IPS-20b (cell line): ENCODE measurements around the gene PLA2G2E.

Source experiments
- H3K27ac ChIP-seq: one replicate; pipeline ENCODE4 v1.5.1; 2013; ENCODE audit warnings: low read length
- H3K27me3 ChIP-seq: 2 replicates; pipeline ENCODE4 v1.6.1; 2013; ENCODE audit warnings: mild to moderate bottlenecking, low read length, inconsistent platforms; ENCODE audit not compliant: insufficient read depth
- H3K36me3 ChIP-seq: 2 replicates; pipeline ENCODE4 v1.6.1; 2013; ENCODE audit warnings: low read depth, mild to moderate bottlenecking, inconsistent platforms, low read length, moderate library complexity; ENCODE audit not compliant: insufficient read depth
- H3K4me1 ChIP-seq: 2 replicates; pipeline ENCODE4 v1.6.1; 2013; ENCODE audit warnings: mild to moderate bottlenecking, control low read depth, inconsistent platforms, low read length, moderate library complexity; ENCODE audit not compliant: insufficient read depth
- H3K4me3 ChIP-seq: 2 replicates; pipeline ENCODE4 v1.5.1; 2013; ENCODE audit warnings: mild to moderate bottlenecking, low read length, inconsistent platforms
- H3K9ac ChIP-seq: 2 replicates; pipeline ENCODE4 v1.6.1; 2013; ENCODE audit warnings: low read depth, mild to moderate bottlenecking, inconsistent platforms, low read length, moderate library complexity
- H3K9me3 ChIP-seq: 2 replicates; pipeline ENCODE4 v1.6.1; 2013; ENCODE audit warnings: mild to moderate bottlenecking, low read depth, low read length, inconsistent platforms; ENCODE audit not compliant: insufficient read depth

Gene PLA2G2E

GRCh38 chr1:19926296-19927129, 3.1 kb upstream of the PLA2G2E start:
- no peak overlapping the region for H3K27ac ChIP-seq
- no peak overlapping the region for H3K9ac ChIP-seq
- H3K4me1 ChIP-seq, result no peaks in the 10 kb centered on the region
- peaks cover 10% of the 10 kb centered on the region for H3K9me3 ChIP-seq
- no peak overlapping the region for H3K4me3 ChIP-seq
- H3K27me3 ChIP-seq, result no peaks in the 10 kb centered on the region
- no peaks in the 10 kb centered on the region for H3K36me3 ChIP-seq

DNA sequence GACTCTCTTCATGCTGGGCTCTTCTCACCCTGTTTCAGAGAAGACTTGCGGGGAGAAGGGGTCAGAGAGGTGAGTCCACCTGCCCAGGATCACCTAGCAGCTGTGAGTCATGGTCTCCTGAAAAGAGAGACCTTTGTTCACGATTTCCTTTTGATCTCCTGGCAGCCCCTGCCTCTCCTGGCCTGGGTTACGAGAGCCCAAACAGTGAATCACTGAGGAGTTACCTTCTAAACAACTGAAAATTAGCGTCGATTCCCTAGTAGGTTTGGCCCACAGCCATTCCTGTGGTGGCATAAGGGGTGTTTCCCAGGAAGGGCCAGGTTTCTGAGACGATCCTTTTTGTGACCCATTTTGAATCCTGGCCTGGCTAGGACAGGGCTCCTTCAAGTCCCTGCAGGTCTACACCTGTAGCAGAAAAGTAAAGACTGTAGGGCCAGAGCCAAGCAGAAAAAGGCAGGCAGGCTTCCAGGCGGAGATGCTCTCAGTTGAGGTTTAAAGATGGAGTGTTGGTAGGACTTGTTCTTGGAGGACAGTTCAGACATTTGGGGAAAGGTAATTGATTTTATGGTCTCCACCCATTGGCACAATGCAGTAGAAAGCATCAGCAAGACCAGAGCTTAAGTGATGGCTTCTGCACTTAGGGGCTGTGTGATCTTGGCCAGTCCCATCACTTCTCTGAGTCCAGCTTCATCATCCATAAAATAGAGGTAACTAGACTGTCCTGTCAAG, 2.1 kb upstream of the PLA2G2E start:
- Histone ChIP-seq H3K27me3 (no peaks in the 10 kb centered on the region), H3K9me3 (peaks cover under 1% of the 10 kb centered on the region; the same call in 1 of the 2 replicates), H3K9ac (no peak overlapping the region), H3K4me1 (no peaks in the 10 kb centered on the region), H3K27ac (no peak overlapping the region), H3K4me3 (no peak overlapping the region), H3K36me3 (no peaks in the 10 kb centered on the region)

DNA sequence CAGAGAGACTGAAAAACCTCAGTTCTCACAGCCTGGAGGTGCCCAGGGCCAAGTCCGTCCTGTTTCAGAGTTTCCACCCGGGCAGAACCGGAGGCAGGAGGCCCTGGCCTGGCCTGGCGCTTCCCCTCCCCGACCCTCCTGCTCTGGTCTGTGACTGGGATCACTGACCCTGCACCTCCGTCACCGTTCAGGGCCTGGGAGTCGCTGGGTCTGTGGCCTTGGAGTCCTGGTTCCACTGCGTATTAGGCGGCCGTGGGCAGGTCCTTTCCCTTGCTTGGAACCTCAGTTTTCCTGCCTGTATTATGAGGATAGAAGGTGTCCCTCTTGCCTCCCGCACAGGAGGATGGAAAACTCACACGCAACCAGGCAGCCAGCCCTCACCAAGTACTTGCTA, 533 bp upstream of the PLA2G2E start:
- H3K4me3 ChIP-seq, result no peak overlapping the region
- no peaks in the 10 kb centered on the region for H3K36me3 ChIP-seq
- no peaks in the 10 kb centered on the region; the same call in 1 of the 2 replicates for H3K9me3 ChIP-seq
- H3K27me3 ChIP-seq, result no peaks in the 10 kb centered on the region
- no peak overlapping the region for H3K9ac ChIP-seq
- no peak overlapping the region for H3K27ac ChIP-seq
- no peaks in the 10 kb centered on the region for H3K4me1 ChIP-seq

DNA sequence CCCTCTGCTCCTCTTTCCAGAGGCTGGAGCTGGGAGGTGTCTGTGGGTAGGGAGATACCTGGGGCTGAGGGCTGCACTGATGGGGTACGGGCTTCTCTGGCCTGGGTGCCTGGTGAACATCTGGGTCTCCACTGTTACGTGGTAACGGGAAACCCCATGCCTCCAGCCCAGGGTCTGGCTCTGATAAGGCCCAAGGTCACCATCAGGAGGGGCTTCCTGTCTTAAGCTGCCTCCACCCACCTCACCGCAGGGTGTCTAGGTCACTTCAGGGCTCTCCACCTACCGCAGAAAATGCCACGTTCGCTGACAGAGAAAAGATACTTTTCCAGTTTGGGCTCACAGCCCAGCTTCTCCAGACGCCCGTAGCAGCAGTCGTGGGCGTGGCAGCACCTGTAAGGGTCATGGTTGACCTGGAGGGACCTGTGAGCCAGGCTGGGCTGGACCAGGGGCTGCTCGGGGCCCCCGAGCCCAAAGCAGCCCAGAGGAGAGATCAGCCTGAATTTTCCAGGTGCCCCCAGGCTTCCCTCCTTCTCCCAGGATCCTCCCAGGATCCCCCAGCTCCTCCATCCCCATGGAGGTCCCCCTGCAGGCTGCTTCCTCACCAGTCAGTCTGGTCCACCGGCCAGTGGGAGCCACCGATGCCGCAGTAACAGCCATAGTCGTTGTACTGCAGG, 1.3 kb downstream of the PLA2G2E start:
- Histone ChIP-seq H3K9ac (no peak overlapping the region), H3K36me3 (no peaks in the 10 kb centered on the region), H3K27me3 (no peaks in the 10 kb centered on the region), H3K9me3 (no peaks in the 10 kb centered on the region), H3K4me1 (no peaks in the 10 kb centered on the region), H3K4me3 (no peak overlapping the region), H3K27ac (no peak overlapping the region)

- no peaks in the 10 kb centered on the region for H3K36me3 ChIP-seq
- no peak overlapping the region for H3K4me3 ChIP-seq
- no peaks in the 10 kb centered on the region for H3K27me3 ChIP-seq
- H3K9me3 ChIP-seq, result no peaks in the 10 kb centered on the region
- H3K9ac ChIP-seq, result no peak overlapping the region
- no peaks in the 10 kb centered on the region for H3K4me1 ChIP-seq
- H3K27ac ChIP-seq, result no peak overlapping the region
These were observed 2.1 kb downstream of the PLA2G2E start for GRCh38 chr1:19921310-19921709.

- Histone ChIP-seq H3K27ac (no peak overlapping the region), H3K9me3 (no peaks in the 10 kb centered on the region), H3K36me3 (no peaks in the 10 kb centered on the region), H3K9ac (no peak overlapping the region), H3K4me3 (no peak overlapping the region), H3K27me3 (no peaks in the 10 kb centered on the region), H3K4me1 (no peaks in the 10 kb centered on the region)
These were observed 3.2 kb downstream of the PLA2G2E start for GRCh38 chr1:19920132-19920710.

GRCh38 chr1:19918057-19918456, 5.4 kb downstream of the PLA2G2E start:
- Histone ChIP-seq H3K9ac (no peak overlapping the region), H3K4me3 (no peak overlapping the region), H3K27ac (no peak overlapping the region), H3K27me3 (no peaks in the 10 kb centered on the region), H3K4me1 (no peaks in the 10 kb centered on the region), H3K9me3 (no peaks in the 10 kb centered on the region), H3K36me3 (peaks cover 15% of the 10 kb centered on the region)

- no peak overlapping the region for H3K9ac ChIP-seq
- H3K4me3 ChIP-seq, result no peak overlapping the region
- H3K9me3 ChIP-seq, result no peaks in the 10 kb centered on the region
- no peaks in the 10 kb centered on the region for H3K4me1 ChIP-seq
- H3K27me3 ChIP-seq, result no peaks in the 10 kb centered on the region
- H3K27ac ChIP-seq, result no peak overlapping the region
- H3K36me3 ChIP-seq, result peaks cover 87% of the 10 kb centered on the region
These were observed 12.8 kb downstream of the PLA2G2E start for GRCh38 chr1:19910650-19911049.

DNA sequence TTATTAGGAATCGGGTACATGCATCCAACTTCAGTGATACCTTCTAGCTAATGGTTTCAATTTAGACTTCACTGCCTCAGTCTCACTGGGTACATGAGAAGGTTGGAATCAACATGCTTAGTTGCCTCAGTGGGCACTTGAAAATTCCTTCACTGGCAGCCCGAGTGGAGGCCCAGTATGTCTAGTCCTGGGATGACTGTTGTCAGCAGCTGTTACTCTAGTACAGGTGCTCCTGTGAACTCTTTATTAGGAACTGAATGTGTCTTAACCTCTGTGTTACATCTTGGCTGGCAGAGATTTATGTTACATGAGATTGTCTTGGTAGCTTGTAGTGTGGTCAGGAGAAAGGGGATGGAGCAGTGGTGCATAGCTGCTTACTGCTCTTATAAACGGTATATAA, 13.4 kb downstream of the PLA2G2E start:
- Histone ChIP-seq H3K4me3 (no peak overlapping the region), H3K27me3 (no peaks in the 10 kb centered on the region), H3K4me1 (no peaks in the 10 kb centered on the region), H3K27ac (no peak overlapping the region), H3K9me3 (no peaks in the 10 kb centered on the region), H3K36me3 (peaks cover 93% of the 10 kb centered on the region), H3K9ac (no peak overlapping the region)

DNA sequence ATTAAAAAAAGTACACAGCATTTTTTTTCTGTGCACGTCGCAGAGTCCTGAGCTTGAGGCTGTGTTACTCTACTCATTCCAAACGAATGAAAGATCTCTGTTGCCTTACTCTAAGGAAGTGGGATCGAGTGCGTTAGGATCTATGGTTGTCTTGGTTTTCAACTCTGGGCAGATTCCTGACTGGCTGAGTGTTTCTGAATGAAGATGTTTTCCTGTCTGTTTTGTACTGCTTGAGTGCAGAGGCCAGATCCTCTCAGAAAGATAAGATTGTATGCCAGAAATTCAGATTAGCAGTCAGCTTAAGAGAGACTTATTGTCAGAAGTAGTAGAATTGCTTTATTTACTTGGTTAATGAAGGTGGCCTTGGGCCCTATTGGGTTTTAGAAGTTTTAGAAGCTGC, 14.0 kb downstream of the PLA2G2E start:
- Histone ChIP-seq H3K36me3 (peaks cover 95% of the 10 kb centered on the region), H3K9ac (no peak overlapping the region), H3K27me3 (no peaks in the 10 kb centered on the region)

DNA sequence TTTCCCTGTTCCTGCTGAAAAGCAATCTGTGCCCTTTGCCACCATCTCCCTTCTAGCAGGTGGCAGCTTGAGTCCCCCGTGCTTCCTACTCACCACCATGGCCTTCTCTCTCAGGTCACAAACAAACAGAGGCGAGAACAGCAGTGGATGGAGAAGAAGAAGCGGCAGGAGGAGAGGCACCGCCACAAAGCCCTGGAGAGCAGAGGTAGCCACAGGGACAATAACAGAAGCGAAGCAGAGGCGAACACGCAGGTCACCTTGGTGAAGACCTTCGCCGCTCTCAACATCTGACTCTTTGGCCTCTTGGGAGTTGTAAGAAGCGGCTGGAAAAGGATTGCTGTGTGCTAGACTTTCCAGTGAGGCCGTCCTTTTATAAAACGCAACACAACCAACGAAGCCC, 16.0 kb downstream of the PLA2G2E start:
- Histone ChIP-seq H3K27ac (no peak overlapping the region), H3K9me3 (no peaks in the 10 kb centered on the region), H3K36me3 (peaks cover 96% of the 10 kb centered on the region), H3K27me3 (no peaks in the 10 kb centered on the region), H3K4me3 (no peak overlapping the region), H3K9ac (no peak overlapping the region), H3K4me1 (no peaks in the 10 kb centered on the region)

More for the DNA sequence above, 14.0 kb downstream of the PLA2G2E start:
- Histone ChIP-seq H3K9me3 (no peaks in the 10 kb centered on the region), H3K27ac (no peak overlapping the region), H3K4me3 (no peak overlapping the region), H3K4me1 (no peaks in the 10 kb centered on the region)
